DMS 273 (cell line): ENCODE results near the gene NPDC1.

Source experiments
- DNase-seq: peaks from one replicate; lab custom pipeline; 2025; ENCODE audit not compliant: unreplicated experiment; lab: John Stamatoyannopoulos, UW

The NPDC1 gene, protein sequence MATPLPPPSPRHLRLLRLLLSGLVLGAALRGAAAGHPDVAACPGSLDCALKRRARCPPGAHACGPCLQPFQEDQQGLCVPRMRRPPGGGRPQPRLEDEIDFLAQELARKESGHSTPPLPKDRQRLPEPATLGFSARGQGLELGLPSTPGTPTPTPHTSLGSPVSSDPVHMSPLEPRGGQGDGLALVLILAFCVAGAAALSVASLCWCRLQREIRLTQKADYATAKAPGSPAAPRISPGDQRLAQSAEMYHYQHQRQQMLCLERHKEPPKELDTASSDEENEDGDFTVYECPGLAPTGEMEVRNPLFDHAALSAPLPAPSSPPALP

DNA sequence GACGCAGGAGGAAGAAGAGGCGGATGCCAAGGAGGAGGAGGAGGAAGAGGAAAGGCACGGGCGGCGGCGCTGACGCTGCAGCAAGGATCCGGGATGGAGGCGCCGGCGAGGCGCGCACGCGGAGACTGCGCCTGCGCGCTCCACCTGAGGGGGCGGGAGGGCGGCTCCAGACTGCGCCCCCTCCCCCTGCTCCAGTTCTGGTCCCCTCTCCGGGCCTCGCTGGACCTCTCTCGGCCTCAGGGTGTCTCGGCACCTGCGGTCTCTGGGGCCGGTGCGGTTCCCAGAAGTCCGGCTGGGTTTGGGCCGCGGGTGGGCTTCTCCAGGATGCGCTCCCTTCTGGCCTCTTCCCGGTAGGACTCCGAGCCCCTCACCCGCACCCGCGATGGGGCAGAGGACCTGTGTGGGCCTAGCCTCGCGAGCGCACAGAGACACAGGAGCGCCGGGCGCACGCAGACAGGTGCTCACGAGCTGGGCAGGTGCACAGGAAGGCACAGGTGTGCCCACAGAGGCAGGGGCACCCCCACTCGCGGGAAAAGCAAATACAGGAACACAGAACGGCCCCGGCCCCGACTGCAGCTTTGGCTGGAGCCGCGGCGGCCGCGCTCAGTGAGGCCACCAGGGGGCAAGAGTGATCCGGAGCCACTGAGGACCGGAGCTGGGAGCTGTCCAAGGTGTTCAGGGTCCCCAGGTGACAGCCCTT, at the start of gene NPDC1:
Gene NPDC1, minus strand, starts transcription at position 90 of the 700 bp plus-strand sequence. CDS start 188 bp downstream, outside the sequence.
- peak; percentile 88 for DNase-seq

GRCh38 chr9:137089232-137089947, 43.4 kb upstream of the NPDC1 start:
- DNase-seq, result peak; percentile 93

GRCh38 chr9:137088121-137088520, 42.1 kb upstream of the NPDC1 start:
- no peak for DNase-seq

DNA sequence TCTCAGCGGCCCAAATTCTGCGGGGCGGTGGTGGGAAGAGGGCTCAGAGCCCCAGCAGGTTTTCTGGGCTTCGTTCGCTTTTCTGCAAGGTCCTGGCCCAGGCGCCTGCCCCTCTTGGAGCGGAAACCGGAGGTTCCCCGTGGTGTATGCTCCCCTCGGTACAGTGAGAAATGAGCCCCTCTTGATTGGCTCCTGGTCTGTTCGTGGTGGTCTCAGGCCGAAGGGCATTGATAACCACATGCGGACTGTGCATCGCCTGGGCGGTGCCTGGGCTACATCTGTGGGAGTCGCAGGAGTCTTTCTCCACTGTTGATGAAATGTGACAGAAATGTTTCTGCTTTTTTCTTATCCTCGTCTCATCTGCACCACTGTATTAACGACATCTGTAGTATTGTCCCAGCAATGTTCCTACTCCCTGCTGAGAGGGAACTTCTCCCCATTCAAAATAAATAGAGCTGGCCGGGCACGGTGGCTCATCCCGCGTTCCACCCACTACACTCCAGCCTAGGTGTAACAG, 41.5 kb upstream of the NPDC1 start:
- DNase-seq, result no peak

GRCh38 chr9:137086531-137087408, 40.8 kb upstream of the NPDC1 start, which contains the start of gene MAN1B1:
MAN1B1 (plus strand) TSS chr9:137086985; CDS start chr9:137087000, 15 bp downstream.
- DNase-seq, result peak; percentile 99

DNA sequence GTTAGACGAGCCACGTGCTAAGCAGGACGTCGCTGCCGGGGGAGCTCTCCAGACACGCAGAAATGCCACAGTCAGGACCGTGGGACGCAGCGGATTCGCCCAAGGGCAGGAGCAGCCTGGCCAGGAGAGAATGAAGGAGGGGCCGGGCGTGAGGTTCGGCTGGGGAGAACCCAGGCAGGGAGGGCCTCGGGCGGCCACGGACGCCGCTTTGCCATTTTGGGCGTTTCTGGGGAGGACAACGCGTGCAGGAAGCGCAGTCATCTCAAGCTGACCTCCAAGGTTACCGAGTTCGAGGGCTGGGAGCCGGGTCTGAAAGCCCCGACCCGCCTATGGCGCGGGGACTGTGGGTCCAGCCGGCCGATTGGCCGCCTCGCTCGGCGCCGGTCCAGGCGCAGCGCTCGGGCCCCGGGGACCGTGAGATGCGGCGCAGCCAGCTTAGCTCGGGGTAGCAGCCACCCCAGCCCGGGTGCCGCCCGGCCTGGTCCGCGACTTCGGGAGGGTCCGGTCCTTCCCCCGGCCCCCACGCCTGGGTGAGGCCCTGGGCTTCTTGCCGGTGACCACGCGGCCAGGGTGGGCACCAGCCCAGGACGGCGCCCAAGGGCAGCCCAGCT, 40.0 kb upstream of the NPDC1 start:
- peak; percentile 65 for DNase-seq

DNA sequence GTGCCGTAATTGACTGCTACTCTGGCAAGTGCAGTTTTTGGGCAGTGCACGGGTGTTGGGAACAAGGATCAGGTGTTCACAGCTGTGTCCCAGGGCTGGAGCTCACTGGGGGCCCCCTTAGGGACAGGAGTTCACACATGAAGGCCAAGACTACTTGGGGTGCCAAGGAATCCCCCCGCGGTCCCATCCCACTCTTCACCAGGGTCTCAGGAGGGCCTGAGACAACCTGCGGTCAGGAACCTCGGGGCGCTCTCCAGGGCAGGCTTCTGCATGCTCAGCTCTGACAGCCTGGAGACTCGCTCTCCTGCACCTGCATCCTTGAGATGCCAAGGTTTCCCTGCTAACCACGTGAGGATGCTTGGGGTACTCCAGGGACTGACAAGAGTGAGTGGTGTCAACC, 38.5 kb upstream of the NPDC1 start:
- DNase-seq, result no peak

- peak; percentile 77 for DNase-seq
Observed at GRCh38 chr9:137083394-137084004, 37.5 kb upstream of the NPDC1 start.

DNA sequence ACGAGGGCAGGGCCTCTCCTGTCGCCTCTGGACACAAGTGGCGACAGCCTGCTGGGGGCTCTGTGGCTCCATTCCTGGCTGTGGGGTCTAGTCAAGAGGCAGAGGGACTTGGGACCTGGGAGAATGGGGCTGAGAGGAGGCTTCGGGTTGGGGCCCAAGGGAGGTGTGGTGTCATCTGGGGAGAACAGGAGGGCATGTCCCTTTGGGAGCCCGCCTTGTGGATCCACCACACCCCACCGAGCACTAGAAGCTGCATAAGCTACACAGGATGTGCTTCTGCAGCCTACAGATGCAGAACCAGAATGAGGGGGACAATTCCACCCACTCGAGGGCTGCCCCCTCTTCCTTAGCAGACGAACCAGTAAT, 36.9 kb upstream of the NPDC1 start:
- no peak for DNase-seq

- no peak for DNase-seq
Observed at GRCh38 chr9:137082222-137082924, 36.4 kb upstream of the NPDC1 start.

DNA sequence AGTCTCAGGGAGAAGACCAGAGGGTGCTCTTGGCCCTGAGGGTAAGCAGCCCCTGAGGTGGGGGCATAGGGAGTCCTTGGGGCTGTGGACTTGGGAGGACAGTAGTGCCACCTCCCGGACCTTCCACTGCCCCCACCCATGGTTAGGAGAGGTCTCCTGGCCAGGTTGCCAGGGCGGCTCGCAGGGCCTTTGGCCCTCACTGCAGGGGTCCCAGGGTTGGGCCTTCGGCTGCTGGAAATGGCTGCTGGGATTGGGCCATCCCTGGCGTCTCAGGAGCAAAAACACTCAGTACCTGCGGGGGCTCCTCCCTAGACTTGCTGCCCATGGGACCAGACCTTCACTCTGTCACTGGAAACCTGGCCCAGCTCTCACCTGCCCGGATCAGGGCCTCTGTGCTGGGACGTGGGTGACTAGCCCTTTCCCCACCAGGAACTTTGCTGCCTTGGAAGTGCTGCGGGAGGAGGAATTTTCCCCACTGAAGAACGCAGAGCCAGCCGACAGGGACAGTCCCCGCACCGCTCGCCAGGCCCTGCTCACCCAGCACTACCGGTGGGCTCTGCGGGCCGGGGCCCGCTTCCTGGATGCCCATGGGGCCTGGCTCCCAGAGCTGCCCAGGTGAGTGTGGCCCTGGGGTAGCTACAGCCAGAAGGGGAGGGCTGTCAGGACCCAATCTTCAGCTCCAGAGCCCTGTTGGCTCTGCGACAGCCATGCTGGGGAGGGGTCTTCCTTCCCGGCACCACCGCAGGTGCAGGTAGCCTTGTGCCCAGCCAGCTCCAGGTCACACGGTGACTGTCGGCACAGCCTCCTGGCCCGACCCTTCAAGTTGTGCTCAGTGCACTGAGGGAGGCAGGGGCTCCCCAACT, 34.5 kb upstream of the NPDC1 start:
- no peak for DNase-seq

GRCh38 chr9:137079401-137079787, 33.4 kb upstream of the NPDC1 start:
- no peak for DNase-seq

- DNase-seq, result no peak
Observed at GRCh38 chr9:137078701-137079400, 32.9 kb upstream of the NPDC1 start.

DNA sequence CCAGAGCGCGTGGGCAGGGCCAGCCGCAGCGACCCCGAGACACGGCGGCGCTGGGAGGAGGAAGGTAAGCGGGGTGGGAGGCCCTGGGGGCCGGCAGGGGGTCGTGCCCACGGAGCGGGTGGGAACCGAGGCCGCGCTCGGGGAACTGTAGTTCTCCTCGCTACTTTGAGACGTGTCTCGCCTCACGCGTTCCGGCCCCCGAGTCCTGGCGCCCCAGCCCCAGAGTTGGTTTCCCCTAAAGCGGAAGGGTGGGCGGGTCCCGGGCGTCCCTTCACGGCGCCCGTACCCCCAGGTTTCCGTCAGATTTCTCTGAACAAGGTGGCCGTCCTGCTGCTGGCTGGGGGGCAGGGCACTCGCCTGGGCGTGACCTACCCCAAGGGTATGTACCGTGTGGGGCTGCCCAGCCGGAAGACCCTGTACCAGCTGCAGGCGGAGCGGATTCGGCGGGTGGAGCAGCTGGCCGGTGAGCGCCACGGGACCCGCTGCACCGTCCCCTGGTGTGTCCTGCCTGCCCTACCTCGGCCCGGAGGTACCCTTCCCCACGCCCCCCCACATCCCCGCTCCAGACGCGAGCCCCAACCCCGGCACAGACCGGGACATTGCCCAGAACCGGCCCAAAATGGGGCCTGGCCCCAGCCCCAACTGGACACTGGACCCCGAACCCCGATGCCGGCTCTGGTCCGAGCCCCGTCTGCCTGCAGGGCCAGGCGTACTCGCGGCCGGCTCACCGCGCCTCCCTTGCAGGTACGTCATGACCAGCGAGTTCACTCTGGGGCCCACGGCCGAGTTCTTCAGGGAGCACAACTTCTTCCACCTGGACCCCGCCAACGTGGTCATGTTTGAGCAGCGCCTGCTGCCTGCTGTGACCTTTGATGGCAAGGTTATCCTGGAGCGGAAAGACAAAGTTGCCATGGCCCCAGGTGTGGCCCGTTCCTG, 32.0 kb upstream of the NPDC1 start:
- no peak for DNase-seq

DNA sequence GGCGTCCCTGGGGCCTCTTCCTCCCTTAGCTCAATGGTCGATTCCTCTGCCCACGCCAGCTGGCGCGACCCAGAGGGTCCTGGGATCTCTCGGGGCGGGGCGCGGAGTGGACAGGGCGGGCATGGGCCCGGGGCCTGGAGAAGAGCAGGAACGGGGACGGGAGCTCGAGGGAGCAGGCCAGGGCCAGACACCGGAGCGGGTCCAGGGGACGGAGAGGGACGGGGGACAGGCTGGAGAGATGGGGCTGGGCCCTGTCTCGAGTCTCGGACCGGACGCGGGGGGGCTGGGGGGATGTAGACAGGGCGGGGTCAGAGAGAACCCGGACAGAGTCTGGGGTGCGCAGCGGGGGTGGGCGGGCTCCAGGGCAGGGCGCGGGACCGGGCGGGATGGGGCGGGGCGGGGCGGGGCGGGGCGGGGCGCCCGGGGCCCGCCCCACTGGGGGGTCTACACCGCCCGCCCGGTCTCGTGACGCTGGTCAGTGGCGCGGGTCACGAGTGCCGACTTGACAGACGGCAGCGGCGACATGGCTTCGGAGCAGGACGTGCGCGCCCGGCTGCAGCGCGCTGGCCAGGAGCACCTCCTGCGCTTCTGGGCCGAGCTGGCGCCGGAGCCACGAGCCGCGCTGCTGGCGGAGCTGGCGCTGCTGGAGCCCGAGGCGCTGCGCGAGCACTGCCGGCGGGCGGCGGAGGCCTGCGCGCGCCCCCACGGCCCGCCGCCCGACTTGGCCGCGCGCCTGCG, 31.2 kb upstream of the NPDC1 start, which contains the start of gene UAP1L1:
Gene UAP1L1, plus strand, starts transcription at position 508 of the 738 bp plus-strand sequence. Its CDS starts 16 bp downstream, at position 524.
- peak; percentile 69 for DNase-seq

GRCh38 chr9:137076636-137077009, 30.6 kb upstream of the NPDC1 start:
- no peak for DNase-seq
